H1 (cell line): ENCODE results near the gene ARMC6. TPM values are rescaled to one million over a fixed set of nuclear protein-coding genes. Genes with fewer than 3 reads are reported as not detected.

Source experiments
- CTCF ChIA-PET: fragments of 300-600 bp; sonication (Branson Sonifier 250); formaldehyde crosslinking; loops from one replicate; lab custom pipeline; 2021; ENCODE audit not compliant: partially characterized antibody; lab: Charles Lee
- POLR2A ChIA-PET: fragments of 300-600 bp; sonication (Branson Sonifier 250); formaldehyde crosslinking; loops from one replicate; lab custom pipeline; 2021; ENCODE audit warnings: inconsistent platforms; ENCODE audit not compliant: partially characterized antibody; lab: Charles Lee
- DNase-seq, 2 experiments: peaks; one replicate each; pipeline versions ENCODE4 v3.0.0 to v3.0.0-alpha.2; 2010 to 2022; ENCODE audit warnings: low spot score in 2 of 2, low read depth in 1 of 2, mixed read lengths in 1 of 2
- FAIRE-seq: peaks from 2 replicates; lab custom pipeline; 2011; peaks lifted over from hg19 to GRCh38; lab: Jason Lieb, UNC
- H2AFZ ChIP-seq: 2 replicates; pipeline ENCODE4 v1.8.1; 2012; ENCODE audit warnings: low read length, inconsistent platforms
- H2AK5ac ChIP-seq: 2 replicates; pipeline ENCODE4 v1.6.1; 2013; ENCODE audit warnings: low read depth, low read length
- H2BK120ac ChIP-seq: replicated peaks from 2 replicates; pipeline ENCODE3; 2013; ENCODE audit warnings: low read depth, low read length, inconsistent platforms
- H2BK12ac ChIP-seq: 2 replicates; pipeline ENCODE4 v1.6.1; 2013; ENCODE audit warnings: low read depth, low read length
- H2BK15ac ChIP-seq: 2 replicates; pipeline ENCODE4 v1.6.1; 2013; ENCODE audit warnings: low read length
- H2BK20ac ChIP-seq: 2 replicates; pipeline ENCODE4 v1.6.1; 2013; ENCODE audit warnings: low read length
- H2BK5ac ChIP-seq: 2 replicates; pipeline ENCODE4 v1.6.1; 2013; ENCODE audit warnings: low read depth, low read length
- H3K14ac ChIP-seq: 2 replicates; pipeline ENCODE4 v1.6.1; 2013; ENCODE audit warnings: inconsistent platforms; ENCODE audit not compliant: insufficient read length
- H3K18ac ChIP-seq: 2 replicates; pipeline ENCODE4 v1.6.1; 2013; ENCODE audit warnings: low read length; ENCODE audit errors: extremely low read depth
- H3K23ac ChIP-seq: 2 replicates; pipeline ENCODE4 v1.6.1; 2013; ENCODE audit warnings: inconsistent platforms; ENCODE audit not compliant: insufficient read length
- H3K23me2 ChIP-seq: 2 replicates; pipeline ENCODE4 v1.6.1; 2013; ENCODE audit warnings: low read depth, low read length
- H3K27ac ChIP-seq: 2 replicates; pipeline ENCODE4 v1.6.1; 2011; ENCODE audit warnings: low read depth, low read length, inconsistent platforms
- H3K27me3 ChIP-seq, 4 experiments: replicated peaks in 1 of 4; 1 replicate in 1 of 4; 2 replicates in 3 of 4; pipeline versions ENCODE4 v1.6.1 to v1.8.1; 2011 to 2013; ENCODE audit warnings: low read length in 3 of 4, mild to moderate bottlenecking in 3 of 4, inconsistent platforms in 2 of 4, mixed read lengths in 2 of 4, moderate library complexity in 1 of 4; ENCODE audit not compliant: control insufficient read depth in 3 of 4, insufficient read depth in 3 of 4; ENCODE audit errors: extremely low read depth in 1 of 4
- H3K36me3 ChIP-seq, 4 experiments: 2 replicates each; pipeline versions ENCODE4 v1.6.1 to v1.8.1; 2011 to 2013; ENCODE audit warnings: mild to moderate bottlenecking in 4 of 4, low read length in 3 of 4, moderate library complexity in 2 of 4, control low read depth in 1 of 4, inconsistent platforms in 1 of 4; ENCODE audit not compliant: insufficient read depth in 4 of 4, control insufficient read depth in 2 of 4
- H3K4ac ChIP-seq: replicated peaks from 2 replicates; pipeline ENCODE3; 2013; ENCODE audit warnings: low read length, low read depth, mixed read lengths, inconsistent platforms; ENCODE audit not compliant: insufficient read length
- H3K4me1 ChIP-seq, 4 experiments: replicated peaks in 1 of 4; 1 replicate in 1 of 4; 2 replicates in 3 of 4; pipeline versions ENCODE4 v1.6.1 to v1.8.1; 2011 to 2013; ENCODE audit warnings: low read length in 3 of 4, inconsistent platforms in 2 of 4, mixed read lengths in 1 of 4; ENCODE audit not compliant: insufficient read depth in 4 of 4, control insufficient read depth in 3 of 4
- H3K4me2 ChIP-seq, 2 experiments: 2 replicates each; pipeline versions ENCODE4 v1.6.1 to v1.8.1; 2011 to 2013; ENCODE audit warnings: low read depth in 2 of 2, low read length in 2 of 2, control low read depth in 1 of 2, inconsistent platforms in 1 of 2, mild to moderate bottlenecking in 1 of 2; ENCODE audit not compliant: insufficient read depth in 1 of 2
- H3K4me3 ChIP-seq, 4 experiments: fragments of 200-600, 300-600 bp in 1 of 4; sonication (generic), shearing (Covaris generic), sonication (Bioruptor Twin) in 1 of 4; 2 replicates each; pipeline versions ENCODE4 v1.5.1 to v1.8.1; 2011 to 2016; ENCODE audit warnings: low read length in 4 of 4, low read depth in 3 of 4, control low read depth in 2 of 4, inconsistent platforms in 2 of 4, mild to moderate bottlenecking in 2 of 4, mixed read lengths in 1 of 4, moderate library complexity in 1 of 4; ENCODE audit not compliant: insufficient read depth in 2 of 4; ENCODE audit errors: extremely low read depth in 1 of 4
- H3K56ac ChIP-seq: replicated peaks from 2 replicates; pipeline ENCODE3; 2013; ENCODE audit warnings: low read depth, mild to moderate bottlenecking, mixed read lengths, low read length, inconsistent platforms; ENCODE audit not compliant: insufficient read length
- H3K79me1 ChIP-seq: 2 replicates; pipeline ENCODE4 v1.6.1; 2013; ENCODE audit warnings: low read depth, low read length, control low read depth
- H3K79me2 ChIP-seq, 2 experiments: 2 replicates each; pipeline versions ENCODE4 v1.6.1 to v1.8.1; 2012 to 2013; ENCODE audit warnings: low read length in 2 of 2, mild to moderate bottlenecking in 2 of 2, inconsistent platforms in 1 of 2; ENCODE audit not compliant: insufficient read depth in 2 of 2, control insufficient read depth in 1 of 2
- H3K9ac ChIP-seq, 4 experiments: replicated peaks in 1 of 4; 1 replicate in 1 of 4; 2 replicates in 3 of 4; pipeline versions ENCODE4 v1.6.1 to v1.8.1; 2011 to 2013; ENCODE audit warnings: low read depth in 3 of 4, low read length in 3 of 4, control low read depth in 2 of 4, mild to moderate bottlenecking in 2 of 4, moderate library complexity in 2 of 4, inconsistent platforms in 1 of 4; ENCODE audit errors: extremely low read depth in 1 of 4
- H3K9me3 ChIP-seq, 2 experiments: 2 replicates each; pipeline versions ENCODE4 v1.6.1 to v1.8.1; 2012 to 2013; ENCODE audit warnings: mild to moderate bottlenecking in 2 of 2, moderate library complexity in 2 of 2, control low read depth in 1 of 2, inconsistent platforms in 1 of 2, low read depth in 1 of 2, low read length in 1 of 2, mixed read lengths in 1 of 2; ENCODE audit not compliant: insufficient read depth in 2 of 2
- H4K20me1 ChIP-seq, 2 experiments: replicated peaks in 1 of 2; 2 replicates each; pipeline versions ENCODE3 to v1.8.1; 2011 to 2013; ENCODE audit warnings: inconsistent platforms in 2 of 2, low read length in 2 of 2, mild to moderate bottlenecking in 1 of 2; ENCODE audit not compliant: insufficient read depth in 2 of 2, control insufficient read depth in 1 of 2
- H4K5ac ChIP-seq: 2 replicates; pipeline ENCODE4 v1.6.1; 2013; ENCODE audit warnings: low read length, low read depth, mixed read lengths, inconsistent platforms; ENCODE audit not compliant: insufficient read length
- H4K8ac ChIP-seq: 2 replicates; pipeline ENCODE4 v1.8.0; 2013; ENCODE audit warnings: mild to moderate bottlenecking, moderate library complexity, low read length, inconsistent platforms; ENCODE audit not compliant: insufficient read depth; ENCODE audit errors: extremely low read depth
- H4K91ac ChIP-seq: replicated peaks from 2 replicates; pipeline ENCODE3; 2013; ENCODE audit warnings: low read length, mixed read lengths, inconsistent platforms; ENCODE audit not compliant: insufficient read length
- CEBPB ChIP-seq: IDR thresholded peaks from 2 replicates; pipeline ENCODE4 v1.6.1; 2012; ENCODE audit warnings: low read depth, low read length
- EGR1 ChIP-seq: IDR thresholded peaks from 2 replicates; pipeline ENCODE4 v1.6.1; 2011; ENCODE audit warnings: low read depth, low read length, borderline replicate concordance
- KDM1A ChIP-seq: fragments of 200-600, 300-600 bp; sonication (generic); IDR thresholded peaks from 2 replicates; pipeline ENCODE4 v1.7.1; 2016; ENCODE audit warnings: mild to moderate bottlenecking, low read length, borderline replicate concordance
- PHF8 ChIP-seq: fragments of 200-600 bp; sonication (generic); conservative IDR thresholded peaks from 2 replicates; pipeline ENCODE4 v1.7.1; 2012; ENCODE audit warnings: low read depth, mild to moderate bottlenecking, inconsistent platforms, low read length, moderate library complexity
- RNF2 ChIP-seq: fragments of 200-900, 300-1000 bp; sonication (generic); IDR thresholded peaks from 2 replicates; pipeline ENCODE4 v1.7.1; 2016; ENCODE audit warnings: borderline replicate concordance, low read depth, mild to moderate bottlenecking, antibody characterized with exemption, low read length; ENCODE audit not compliant: poor library complexity, severe bottlenecking; ENCODE audit errors: missing control alignments
- TEAD4 ChIP-seq: IDR thresholded peaks from 2 replicates; pipeline ENCODE4 v1.6.1; 2012; ENCODE audit warnings: low read depth, low read length, inconsistent platforms, mixed read lengths
- WGBS, 2 experiments: shearing (Covaris generic) in 1 of 2; methylation state at CpG; one replicate each; pipeline versions ENCODE4 v1.1.6 to v1.1.7; 2013 to 2015; ENCODE audit warnings: low lambda C conversion rate in 2 of 2, mixed read lengths in 2 of 2, inconsistent platforms in 1 of 2, low coverage in 1 of 2, missing lambda C conversion rate in 1 of 2; ENCODE audit not compliant: insufficient replicate concordance in 2 of 2, insufficient coverage in 1 of 2, insufficient read length in 1 of 2; ENCODE audit errors: extremely low coverage in 1 of 2, missing lambda C conversion rate in 1 of 2; 5-methylcytosine and 5-hydroxymethylcytosine counted together
- polyA plus RNA-seq, 7 experiments: library from polyadenylated mRNA; depleted of rRNA in 3 of 7; stranded (reverse) in 5 of 7; unstranded in 2 of 7; fragments of >200 nt in 5 of 7; fragments of 200-250 nt in 2 of 7; gene quantifications; 1 replicate in 5 of 7; 2 replicates in 1 of 7; 4 replicates in 1 of 7; pipeline versions ENCODE4 v1.2.1 to v1.2.3, GENCODE V29; 2011 to 2013; ENCODE audit warnings: missing spikeins in 2 of 7, mixed read lengths in 2 of 7
- total RNA-seq: library from RNA; stranded (reverse); fragmentation: NEBNext Ultra II Directional; extraction: Animal tissue kit (Norgen Biotek cat#: 25700); gene quantifications from 2 replicates; pipeline ENCODE4 v1.2.1, GENCODE V29; 2021

ARMC6 gene
- total and polyA plus RNA-seq, 2 of the 8 experiments (the other 6 are each of a cell fraction or from before 2014, with no cell fraction given) = 67.1 to 68.3 TPM

DNA sequence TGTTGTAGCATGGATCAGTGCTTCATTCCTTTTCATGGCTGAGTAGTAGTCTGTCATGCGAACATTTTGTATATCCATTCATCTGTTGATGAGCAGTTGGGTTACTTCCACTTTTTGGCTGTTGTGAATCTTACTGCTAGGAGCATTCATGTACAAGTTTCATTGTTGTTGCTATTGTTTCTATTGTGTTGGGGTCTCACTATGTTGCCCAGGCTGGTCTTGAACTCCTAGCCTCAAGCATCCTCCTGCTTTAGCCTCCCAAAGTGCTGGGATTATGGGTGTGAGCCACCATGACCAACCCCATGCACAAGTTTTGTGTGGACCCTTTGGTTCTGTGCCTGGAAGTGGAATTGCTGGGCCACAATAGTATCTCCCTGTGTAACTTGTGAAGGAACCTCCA, 46.2 kb downstream of the ARMC6 start:
- no peak overlapping the region for H4K5ac ChIP-seq
- H2AFZ ChIP-seq = no peak overlapping the region
- H2BK5ac ChIP-seq = no peak overlapping the region
- H3K9me3 ChIP-seq = no peaks in the 10 kb centered on the region
- H3K14ac ChIP-seq = no peak overlapping the region
- H2BK12ac ChIP-seq = no peak overlapping the region
- POLR2A ChIA-PET = interaction anchor here (2.0 kb wide), 1 partner anchor 11 kb away, joined by 4 read pairs; no protein-coding TSS in a partner anchor
- no peaks in the 10 kb centered on the region for H3K4me1 ChIP-seq
- H3K4me2 ChIP-seq = no peak overlapping the region
- H3K56ac ChIP-seq = no peak overlapping the region
- 82% methylated on average over 1 of the region's 1 CpG; no CpG with 5 or more reads in 1 of the 2 experiments for WGBS, 2 experiments
- no peak overlapping the region for H3K23ac ChIP-seq
- H3K4me3 ChIP-seq = no peak overlapping the region
- no peak overlapping the region for H2BK15ac ChIP-seq
- TF ChIP-seq CEBPB (no peak), RNF2 (no peak), TEAD4 (no peak), EGR1 (no peak), PHF8 (no peak), KDM1A (0 out of 2 replicates have a peak, but pooled peaks have one; percentile 16)
- H3K79me2 ChIP-seq = no peaks in the 10 kb centered on the region
- H3K27me3 ChIP-seq = peaks cover 0 to 26% (median 14%) of the 10 kb centered on the region in 4 experiments; a peak in 6 of 7 replicates
- no peak overlapping the region for H2AK5ac ChIP-seq
- H4K91ac ChIP-seq = no peak overlapping the region
- no peak overlapping the region for H2BK20ac ChIP-seq
- no peak for DNase-seq
- H4K20me1 ChIP-seq = peaks cover 0 to 6% of the 10 kb centered on the region in 2 experiments
- H3K9ac ChIP-seq = no peak overlapping the region
- no peak overlapping the region for H3K18ac ChIP-seq
- H3K23me2 ChIP-seq = no peaks in the 10 kb centered on the region; the same call in 1 of the 2 replicates
- CTCF ChIA-PET = interaction anchor here (0.7 kb wide), 1 partner anchor 808 kb away, joined by 3 read pairs; no protein-coding TSS in a partner anchor
- no peak for FAIRE-seq
- no peak overlapping the region for H3K4ac ChIP-seq
- no peak overlapping the region for H2BK120ac ChIP-seq
- H3K27ac ChIP-seq = no peak overlapping the region
- H4K8ac ChIP-seq = no peak overlapping the region
- no peaks in the 10 kb centered on the region for H3K36me3 ChIP-seq
- H3K79me1 ChIP-seq = 0 out of 2 replicates have a peak, but pooled peaks cover 2% of the 10 kb centered on the region
